Activated naive CD4-positive, alpha-beta T cell treated with anti-CD3 and anti-CD28 coated beads, Interleukin-2, amount 50 U/mL, for 24 hours (primary cell): ENCODE results near the gene DGKH.
"Not testable (repeated sequence)": the region's sequence is repeated elsewhere in the genome, so short reads cannot be mapped to it uniquely, and the experiment has no call there.

Experiments used
- H3K27ac Mint-ChIP-seq: one replicate; pipeline ENCODE4 v1.8.0; 2021; ENCODE audit warnings: mild to moderate bottlenecking, mixed read lengths
- H3K27me3 Mint-ChIP-seq: one replicate; pipeline ENCODE4 v1.8.0; 2021; ENCODE audit warnings: mixed read lengths
- H3K36me3 Mint-ChIP-seq: one replicate; pipeline ENCODE4 v1.8.0; 2021; ENCODE audit warnings: mixed read lengths
- H3K4me1 Mint-ChIP-seq: one replicate; pipeline ENCODE4 v1.8.0; 2021; ENCODE audit warnings: mixed read lengths
- H3K4me3 Mint-ChIP-seq: one replicate; pipeline ENCODE4 v1.8.0; 2021; ENCODE audit warnings: mild to moderate bottlenecking, mixed read lengths
- H3K9me3 Mint-ChIP-seq: one replicate; pipeline ENCODE4 v1.8.0; 2021; ENCODE audit warnings: mixed read lengths

DGKH gene

DNA sequence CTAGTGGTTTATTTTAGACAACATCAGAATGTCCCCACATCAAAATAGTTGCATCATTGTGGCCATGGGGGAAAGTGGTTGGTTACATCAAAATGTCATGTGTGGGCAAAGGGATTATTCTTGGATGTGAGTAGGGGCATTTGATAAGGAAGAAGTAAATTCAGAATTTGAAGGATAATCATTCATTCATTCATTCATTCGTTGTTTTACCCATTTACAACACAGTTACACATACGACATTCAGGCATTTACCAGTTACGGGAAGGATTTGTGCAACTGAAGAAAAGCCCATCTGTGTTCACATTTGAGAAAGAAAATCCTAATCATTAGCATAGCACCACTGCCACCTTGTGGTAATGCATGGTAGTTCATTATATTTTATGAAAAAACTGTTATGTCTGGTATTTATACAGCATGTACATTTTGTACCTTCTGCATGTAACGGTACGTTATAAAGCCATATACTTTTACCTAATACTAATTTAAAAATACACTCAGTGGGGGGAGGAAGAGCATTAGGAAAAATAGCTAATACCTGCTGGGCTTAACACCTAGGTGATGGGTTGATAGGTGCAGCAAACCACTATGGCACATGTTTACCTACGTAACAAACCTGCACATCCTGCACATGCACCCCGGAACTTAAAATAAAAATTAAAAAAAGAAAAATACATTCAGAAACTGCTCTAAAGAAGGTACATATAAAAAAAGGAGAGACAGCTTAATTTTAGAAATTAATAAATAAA, 62.1 kb downstream of the DGKH start:
- Mint-ChIP-seq H3K4me3 (no peak overlapping the region), H3K27me3 (no peaks in the 10 kb centered on the region), H3K4me1 (peaks cover 7% of the 10 kb centered on the region), H3K9me3 (no peaks in the 10 kb centered on the region), H3K27ac (no peak overlapping the region), H3K36me3 (no peaks in the 10 kb centered on the region)

DNA sequence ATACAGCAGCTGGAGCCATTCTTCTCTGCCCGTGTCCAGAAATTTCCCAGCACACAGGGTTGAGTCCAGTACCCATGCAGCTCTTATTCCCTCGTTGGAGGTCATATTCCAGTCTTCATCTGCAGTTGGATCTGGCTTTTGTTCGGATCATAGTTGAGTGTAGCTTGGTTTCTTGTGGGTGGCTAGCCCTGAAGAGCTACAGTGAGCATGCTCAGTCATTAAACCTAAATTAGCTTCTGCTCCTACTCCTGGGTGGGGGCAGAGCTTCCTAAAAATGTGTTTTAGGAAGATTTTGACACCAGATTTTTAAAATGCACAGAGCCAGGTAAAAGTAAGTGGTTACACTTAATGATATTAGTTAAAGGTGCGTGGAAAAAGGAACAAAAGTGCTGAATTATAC, 64.4 kb downstream of the DGKH start:
- no peaks in the 10 kb centered on the region for H3K9me3 Mint-ChIP-seq
- H3K4me1 Mint-ChIP-seq, result peaks cover 7% of the 10 kb centered on the region
- no peaks in the 10 kb centered on the region for H3K27me3 Mint-ChIP-seq
- no peak overlapping the region for H3K27ac Mint-ChIP-seq
- no peaks in the 10 kb centered on the region for H3K36me3 Mint-ChIP-seq
- H3K4me3 Mint-ChIP-seq, result no peak overlapping the region

DNA sequence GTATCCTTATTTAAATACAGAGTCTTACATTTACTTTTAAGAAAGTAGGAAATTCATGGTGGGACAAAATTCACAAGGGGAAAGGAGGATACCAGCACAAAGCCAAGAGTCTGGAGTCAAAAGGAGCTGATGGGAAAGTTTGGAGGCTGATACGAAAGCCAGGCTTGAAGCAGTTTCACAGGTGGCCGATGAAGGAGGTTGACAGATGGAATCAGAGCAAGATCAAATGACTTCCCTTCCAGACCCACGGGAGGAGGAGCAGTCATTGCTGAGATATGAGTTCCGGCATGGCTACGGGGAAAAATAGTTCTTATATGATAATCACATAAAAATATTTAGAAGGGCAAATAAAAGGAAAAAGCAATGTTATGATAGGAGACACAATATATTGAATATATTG, 65.0 kb downstream of the DGKH start:
- peaks cover 3% of the 10 kb centered on the region for H3K36me3 Mint-ChIP-seq
- H3K4me1 Mint-ChIP-seq, result peaks cover 7% of the 10 kb centered on the region
- no peaks in the 10 kb centered on the region for H3K9me3 Mint-ChIP-seq
- H3K27ac Mint-ChIP-seq, result no peak overlapping the region
- H3K4me3 Mint-ChIP-seq, result no peak overlapping the region
- H3K27me3 Mint-ChIP-seq, result no peaks in the 10 kb centered on the region

DNA sequence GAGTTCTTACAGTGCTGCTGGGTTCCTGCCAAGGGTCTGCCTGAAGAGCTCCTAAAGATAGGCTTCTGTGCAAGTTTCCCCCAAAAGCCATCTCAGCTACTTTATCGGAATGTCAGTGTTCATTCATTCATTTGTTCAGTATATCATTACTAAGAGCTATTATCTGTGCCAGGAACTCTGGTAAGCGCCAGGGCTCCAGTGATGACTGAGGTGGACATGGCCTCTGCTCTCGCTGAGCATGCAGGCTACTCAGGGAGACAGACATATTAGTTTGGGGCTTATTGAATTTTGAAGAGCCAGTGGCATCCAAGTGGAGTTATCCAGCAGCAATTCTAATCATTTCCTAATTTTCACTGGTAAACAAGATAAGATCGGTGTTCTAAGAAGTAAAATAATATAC, 65.8 kb downstream of the DGKH start:
- peaks cover 3% of the 10 kb centered on the region for H3K36me3 Mint-ChIP-seq

DNA sequence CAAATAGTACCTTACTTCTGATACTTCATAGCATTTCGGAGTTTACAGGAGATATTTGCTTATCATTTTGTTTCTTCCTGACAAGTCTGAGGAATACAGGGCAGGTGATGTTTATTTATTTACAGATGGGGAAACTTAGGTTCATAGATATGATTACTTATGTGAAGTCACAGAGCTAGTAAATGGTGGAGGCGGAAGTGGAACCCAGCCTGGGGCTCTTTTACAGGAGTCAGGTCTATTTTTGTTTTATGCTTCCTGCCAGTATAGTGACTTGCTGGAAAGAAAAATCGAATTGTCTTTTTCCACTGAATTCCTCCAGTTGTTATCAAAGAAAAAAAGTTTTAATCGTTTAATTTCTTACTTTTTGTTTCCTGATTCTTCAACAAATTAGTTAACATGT, 66.5 kb downstream of the DGKH start:
- Mint-ChIP-seq H3K27ac (no peak overlapping the region), H3K4me3 (no peak overlapping the region), H3K27me3 (no peaks in the 10 kb centered on the region), H3K9me3 (no peaks in the 10 kb centered on the region), H3K36me3 (peaks cover 3% of the 10 kb centered on the region), H3K4me1 (peaks cover 7% of the 10 kb centered on the region)

More for the DNA sequence above, 65.8 kb downstream of the DGKH start:
- Mint-ChIP-seq H3K27ac (no peak overlapping the region), H3K27me3 (no peaks in the 10 kb centered on the region), H3K9me3 (no peaks in the 10 kb centered on the region), H3K4me3 (no peak overlapping the region), H3K4me1 (peaks cover 7% of the 10 kb centered on the region)

DNA sequence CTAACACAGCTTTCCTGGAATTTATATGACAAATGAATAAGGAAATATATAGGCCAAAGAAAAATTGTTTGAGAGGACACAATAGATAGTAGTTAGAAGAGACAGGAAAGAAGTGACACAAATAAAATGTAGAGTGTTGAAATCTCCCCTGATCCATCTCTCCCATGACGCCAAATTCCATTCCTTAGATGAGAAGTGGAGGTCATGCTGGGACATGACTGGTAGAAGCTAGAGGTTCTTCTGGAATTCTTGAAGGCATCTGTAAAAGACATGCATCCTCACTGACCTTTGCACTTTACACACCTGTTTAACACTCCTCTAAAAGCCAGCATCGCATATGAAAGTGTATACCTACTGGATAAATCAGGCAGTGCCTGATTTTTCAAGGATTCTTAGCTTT, 67.8 kb downstream of the DGKH start:
- H3K4me1 Mint-ChIP-seq, result no peaks in the 10 kb centered on the region
- H3K36me3 Mint-ChIP-seq, result peaks cover 3% of the 10 kb centered on the region
- H3K9me3 Mint-ChIP-seq, result no peaks in the 10 kb centered on the region
- H3K27me3 Mint-ChIP-seq, result no peaks in the 10 kb centered on the region
- H3K27ac Mint-ChIP-seq, result no peak overlapping the region
- H3K4me3 Mint-ChIP-seq, result no peak overlapping the region

DNA sequence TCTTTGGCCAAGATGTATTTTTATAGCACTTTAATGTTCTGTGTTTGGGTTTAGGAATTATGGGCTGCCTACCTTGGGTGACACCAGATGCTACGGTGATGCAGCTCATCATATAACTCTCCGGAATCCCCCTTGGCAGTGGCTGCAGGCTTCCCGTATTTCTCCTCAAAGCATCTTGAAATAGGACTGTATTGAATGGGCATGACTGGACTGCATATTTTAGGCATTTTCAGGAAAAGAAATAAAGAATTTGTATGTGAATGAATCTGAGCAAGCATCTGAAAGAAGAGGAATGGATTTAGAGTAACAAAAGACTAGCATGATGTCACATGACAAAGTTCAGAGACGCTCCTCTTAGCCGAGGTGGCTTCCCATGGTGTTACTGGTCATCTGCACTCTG, 70.6 kb downstream of the DGKH start:
- Mint-ChIP-seq H3K4me3 (no peak overlapping the region), H3K9me3 (no peaks in the 10 kb centered on the region), H3K27me3 (no peaks in the 10 kb centered on the region), H3K27ac (no peak overlapping the region), H3K36me3 (peaks cover 6% of the 10 kb centered on the region), H3K4me1 (no peaks in the 10 kb centered on the region)

DNA sequence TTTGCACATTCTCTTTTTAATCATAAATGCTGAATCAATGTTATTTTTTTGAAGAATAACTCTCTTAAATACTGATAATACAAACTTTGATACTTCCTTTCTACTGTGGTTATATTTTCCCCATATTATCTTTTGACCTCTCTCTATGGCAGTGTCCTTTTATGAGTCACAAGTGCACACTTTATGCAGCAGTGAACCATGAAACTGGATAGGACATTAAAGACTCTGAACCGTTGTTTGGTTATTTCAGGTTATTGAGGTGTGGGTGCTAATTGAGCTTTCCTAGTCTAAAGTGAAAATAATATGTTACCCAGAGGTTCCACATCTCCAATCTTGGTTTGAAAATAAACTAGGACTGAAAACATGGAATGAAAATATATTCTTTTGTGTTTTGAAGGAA, 71.4 kb downstream of the DGKH start:
- Mint-ChIP-seq H3K4me1 (no peaks in the 10 kb centered on the region), H3K9me3 (no peaks in the 10 kb centered on the region), H3K27ac (no peak overlapping the region), H3K27me3 (no peaks in the 10 kb centered on the region), H3K4me3 (no peak overlapping the region), H3K36me3 (peaks cover 6% of the 10 kb centered on the region)

DNA sequence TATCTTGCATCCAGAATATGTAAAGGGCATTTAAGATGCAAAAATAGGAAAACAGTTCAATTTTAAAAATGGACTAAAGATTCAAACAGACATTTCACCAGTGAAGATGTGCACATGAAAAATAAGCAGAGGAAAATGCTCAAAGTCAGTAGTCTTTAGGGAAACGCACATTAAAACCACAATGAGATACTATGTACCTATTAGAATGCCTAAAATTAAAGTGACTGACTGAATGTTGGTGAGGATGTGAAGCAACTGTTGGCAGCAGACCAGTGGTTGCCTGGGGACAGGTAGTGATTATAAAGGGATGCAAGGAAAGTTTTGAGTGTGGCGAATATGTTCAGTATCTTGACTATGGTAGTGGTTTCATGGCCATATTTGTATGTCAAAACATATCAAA, 75.2 kb downstream of the DGKH start:
- Mint-ChIP-seq H3K27ac (no peak overlapping the region), H3K9me3 (no peaks in the 10 kb centered on the region), H3K4me3 (no peak overlapping the region), H3K36me3 (peaks cover 10% of the 10 kb centered on the region), H3K27me3 (no peaks in the 10 kb centered on the region), H3K4me1 (no peaks in the 10 kb centered on the region)

DNA sequence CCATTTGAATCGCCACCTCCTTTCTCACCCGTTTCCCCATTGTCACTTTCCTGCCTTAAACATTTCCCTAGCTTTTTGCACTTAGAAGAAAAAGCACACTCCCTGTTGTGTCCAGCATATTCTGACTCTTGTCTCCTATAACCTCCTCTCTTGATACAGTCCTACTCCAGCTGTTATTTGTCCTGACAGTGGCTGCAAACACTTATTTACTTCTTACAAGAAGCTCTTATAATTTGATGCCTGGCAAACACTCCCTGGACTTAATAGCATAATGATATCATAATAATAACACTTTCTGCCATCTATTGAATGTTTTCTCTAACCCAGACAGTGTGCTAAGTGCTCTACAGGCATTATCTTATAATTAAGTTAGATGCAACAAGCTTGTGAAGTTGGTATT, 76.6 kb downstream of the DGKH start:
- peaks cover 10% of the 10 kb centered on the region for H3K36me3 Mint-ChIP-seq
- no peaks in the 10 kb centered on the region for H3K4me1 Mint-ChIP-seq
- H3K4me3 Mint-ChIP-seq, result no peak overlapping the region
- no peak overlapping the region for H3K27ac Mint-ChIP-seq
- H3K27me3 Mint-ChIP-seq, result no peaks in the 10 kb centered on the region
- no peaks in the 10 kb centered on the region for H3K9me3 Mint-ChIP-seq

DNA sequence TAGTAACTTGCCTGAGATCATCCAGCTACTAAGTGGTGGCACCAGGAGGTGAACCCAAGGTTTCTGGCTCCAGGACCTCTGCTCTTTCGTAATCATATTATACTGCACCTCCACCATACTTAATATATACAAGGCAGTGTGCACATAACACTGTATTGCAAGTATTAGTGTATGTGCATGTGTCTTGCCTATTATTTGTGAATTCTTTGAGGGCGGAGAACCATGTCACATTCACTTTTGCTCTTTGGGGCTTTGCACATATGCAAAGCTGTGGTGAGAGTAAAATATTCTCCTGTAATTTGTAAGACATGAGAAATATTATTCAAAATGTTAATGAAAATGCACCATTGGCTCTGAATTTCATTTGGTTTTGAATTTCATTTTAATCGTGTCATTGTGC, 78.6 kb downstream of the DGKH start:
- Mint-ChIP-seq H3K27ac (no peak overlapping the region), H3K4me3 (no peak overlapping the region), H3K9me3 (no peaks in the 10 kb centered on the region), H3K36me3 (peaks cover 8% of the 10 kb centered on the region), H3K4me1 (no peaks in the 10 kb centered on the region), H3K27me3 (no peaks in the 10 kb centered on the region)

DNA sequence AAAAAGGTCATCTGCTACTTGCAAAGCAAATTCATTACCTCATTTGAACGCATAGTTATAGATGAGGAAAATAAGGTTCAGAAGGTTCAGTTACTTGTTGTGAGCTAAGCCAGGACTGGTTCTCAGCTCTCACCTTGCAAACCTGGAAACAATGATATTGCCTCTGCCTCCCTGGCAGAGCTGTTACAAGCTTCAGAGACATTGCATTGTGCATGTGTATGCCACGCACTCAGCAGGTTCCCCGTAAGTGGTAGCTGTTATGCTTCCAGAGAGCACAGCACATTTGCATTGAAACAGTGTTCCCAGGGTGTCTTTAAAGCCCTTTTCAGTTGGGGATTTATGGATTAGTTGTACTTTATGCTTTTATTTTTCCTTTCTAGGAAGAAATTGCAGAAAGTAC, 80.6 kb downstream of the DGKH start:
- Mint-ChIP-seq H3K36me3 (peaks cover 8% of the 10 kb centered on the region), H3K4me1 (no peaks in the 10 kb centered on the region), H3K27ac (no peak overlapping the region), H3K4me3 (no peak overlapping the region), H3K27me3 (no peaks in the 10 kb centered on the region), H3K9me3 (no peaks in the 10 kb centered on the region)

DNA sequence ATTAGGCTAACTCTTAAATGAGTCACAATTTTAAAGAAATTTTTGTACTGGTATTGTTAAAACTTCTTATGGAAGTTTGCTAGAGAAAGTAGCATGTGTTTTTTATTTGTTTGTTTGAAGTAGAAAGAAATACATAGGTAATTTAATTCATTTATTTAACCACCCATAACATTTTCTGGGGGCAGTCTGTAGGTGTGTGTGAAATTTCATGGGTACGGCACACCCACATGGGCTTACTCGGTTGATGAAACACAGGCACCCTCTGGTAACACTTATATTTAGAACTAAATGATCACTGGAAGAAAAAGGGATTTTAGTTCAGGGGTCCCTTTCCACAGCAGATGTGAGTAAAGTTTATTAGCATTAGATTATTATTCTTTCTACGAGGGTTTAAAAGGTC, 88.1 kb downstream of the DGKH start:
- Mint-ChIP-seq H3K27me3 (no peaks in the 10 kb centered on the region), H3K27ac (no peak overlapping the region), H3K36me3 (peaks cover 4% of the 10 kb centered on the region), H3K9me3 (no peaks in the 10 kb centered on the region), H3K4me1 (no peaks in the 10 kb centered on the region), H3K4me3 (no peak overlapping the region)

DNA sequence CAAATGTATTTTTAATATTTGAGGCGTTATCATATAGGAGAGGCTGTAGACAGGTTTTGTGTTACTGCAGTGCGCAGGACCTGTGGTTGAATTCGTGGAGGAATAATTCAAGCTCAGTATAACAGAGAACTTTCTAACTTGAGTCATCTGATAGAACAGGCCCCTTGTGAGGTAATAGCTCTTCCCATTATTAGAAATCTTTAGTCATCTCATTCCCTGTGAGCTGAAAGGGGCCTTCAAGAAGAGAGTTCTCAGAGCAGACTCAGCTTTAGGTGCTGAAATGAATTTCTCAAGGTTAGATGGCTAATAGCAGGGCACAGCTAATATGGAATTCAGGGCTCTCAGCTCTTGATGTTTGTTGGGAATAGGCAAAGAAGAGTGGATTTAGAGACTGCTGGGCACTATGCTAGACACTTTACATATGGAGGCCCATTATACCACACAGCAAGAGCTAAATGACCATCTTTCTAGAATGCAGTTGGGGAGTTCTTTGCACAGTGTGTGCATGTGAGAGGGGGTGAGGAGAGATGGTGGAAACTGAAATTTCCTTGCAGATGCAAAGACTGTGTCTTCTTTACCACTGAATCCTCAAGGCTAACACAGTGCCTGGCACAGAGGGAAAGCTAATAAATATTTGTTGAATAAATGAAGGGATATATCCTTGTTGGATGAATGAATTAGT, 89.5 kb downstream of the DGKH start:
- Mint-ChIP-seq H3K4me1 (no peaks in the 10 kb centered on the region), H3K27ac (no peak overlapping the region), H3K9me3 (no peaks in the 10 kb centered on the region), H3K36me3 (peaks cover 6% of the 10 kb centered on the region), H3K27me3 (no peaks in the 10 kb centered on the region), H3K4me3 (no peak overlapping the region)

DNA sequence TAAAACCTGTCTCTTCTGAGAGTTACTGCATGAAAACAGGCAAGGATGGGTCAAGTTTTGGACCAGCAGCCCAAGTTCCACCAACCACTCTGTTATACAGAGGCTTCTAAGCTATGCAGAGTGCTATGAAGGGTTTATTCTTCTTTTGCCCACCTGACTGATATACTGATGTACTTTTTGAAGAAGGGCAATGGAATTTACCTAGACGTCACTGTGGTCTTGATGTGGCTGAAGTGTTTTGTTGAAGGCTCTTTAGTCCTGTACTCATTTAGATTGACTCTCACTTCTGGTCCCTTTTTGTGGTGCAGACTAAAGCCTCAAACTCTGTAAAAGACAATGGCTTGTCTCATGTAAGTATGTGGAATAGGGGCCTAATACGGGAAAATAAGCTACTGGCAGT, 92.0 kb downstream of the DGKH start:
- Mint-ChIP-seq H3K27me3 (no peaks in the 10 kb centered on the region), H3K27ac (no peak overlapping the region)

DNA sequence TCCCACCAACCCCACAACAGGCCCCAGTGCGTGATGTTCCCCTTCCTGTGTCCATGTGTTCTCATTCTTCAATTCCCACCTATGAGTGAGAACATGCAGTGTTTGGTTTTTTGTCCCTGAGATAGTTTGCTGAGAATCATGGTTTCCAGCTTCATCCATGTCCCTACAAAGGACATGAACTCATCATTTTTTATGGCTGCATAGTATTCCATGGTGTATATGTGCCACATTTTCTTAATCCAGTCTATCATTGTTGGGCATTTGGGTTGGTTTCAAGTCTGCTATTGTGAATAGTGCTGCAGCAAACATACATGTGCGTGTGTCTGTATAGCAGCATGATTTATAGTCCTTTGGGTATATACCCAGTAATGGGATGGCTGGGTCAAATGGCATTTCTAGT, 92.6 kb downstream of the DGKH start:
- H3K4me3 Mint-ChIP-seq, H3K9me3 Mint-ChIP-seq, H3K4me1 Mint-ChIP-seq, H3K27ac Mint-ChIP-seq, H3K27me3 Mint-ChIP-seq, H3K36me3 Mint-ChIP-seq: not testable (repeated sequence)

More for the DNA sequence above, 92.0 kb downstream of the DGKH start:
- Mint-ChIP-seq H3K36me3 (peaks cover 6% of the 10 kb centered on the region), H3K4me1 (no peaks in the 10 kb centered on the region), H3K4me3 (no peak overlapping the region), H3K9me3 (no peaks in the 10 kb centered on the region)

DNA sequence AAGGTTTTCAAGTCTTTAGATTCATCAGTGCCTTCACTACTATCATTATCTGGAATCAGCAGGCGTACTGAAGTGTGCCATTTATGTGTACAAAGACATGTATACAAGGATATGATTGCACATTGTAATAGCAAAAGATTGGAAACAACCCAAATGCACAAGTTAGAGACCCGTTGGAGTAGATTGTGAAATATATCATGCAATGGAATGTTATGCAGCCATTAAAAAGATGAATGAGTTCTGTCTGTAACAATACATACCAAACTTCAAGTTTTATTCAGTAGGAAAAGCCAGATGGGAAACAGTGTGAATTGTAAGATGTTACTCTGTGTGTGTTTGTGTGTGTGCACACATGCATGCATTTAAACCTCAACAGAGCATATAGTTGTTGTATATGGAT, 97.9 kb downstream of the DGKH start:
- Mint-ChIP-seq H3K4me1 (peaks cover 20% of the 10 kb centered on the region), H3K27ac (no peak overlapping the region), H3K36me3 (peaks cover 3% of the 10 kb centered on the region), H3K9me3 (no peaks in the 10 kb centered on the region), H3K27me3 (no peaks in the 10 kb centered on the region), H3K4me3 (no peak overlapping the region)
